GM18909 (cell line): ENCODE results near the gene WDR27.

Experiments
- ATAC-seq: cut with Tn5 transposase; IDR thresholded peaks from one replicate; pipeline ENCODE4 v1.9.1; 2021; ENCODE audit warnings: mild to moderate bottlenecking; ENCODE audit not compliant: unreplicated experiment, poor library complexity

The WDR27 gene

GRCh38 chr6:169571123-169571962, 130.5 kb downstream of the WDR27 start:
- ATAC-seq = no peak

GRCh38 chr6:169568314-169569087, 133.3 kb downstream of the WDR27 start:
- ATAC-seq = peak; percentile 58

- no peak for ATAC-seq
Observed at GRCh38 chr6:169567819-169568218, 134.0 kb downstream of the WDR27 start.

- no peak for ATAC-seq
Observed at GRCh38 chr6:169566961-169567750, 134.7 kb downstream of the WDR27 start.

- no peak for ATAC-seq
Observed at GRCh38 chr6:169566319-169566718, 135.5 kb downstream of the WDR27 start.

- no peak for ATAC-seq
Observed at GRCh38 chr6:169564453-169565240, 137.2 kb downstream of the WDR27 start.

- no peak for ATAC-seq
Observed at GRCh38 chr6:169561665-169562064, 140.2 kb downstream of the WDR27 start.

GRCh38 chr6:169559592-169559991, 142.2 kb downstream of the WDR27 start:
- no peak for ATAC-seq

- no peak for ATAC-seq
Observed at GRCh38 chr6:169558774-169559441, 142.9 kb downstream of the WDR27 start.

GRCh38 chr6:169558378-169558773, 143.5 kb downstream of the WDR27 start:
- ATAC-seq = no peak

- ATAC-seq = no peak
Observed at GRCh38 chr6:169557887-169558286, 143.9 kb downstream of the WDR27 start.

GRCh38 chr6:169556758-169557548, 144.9 kb downstream of the WDR27 start:
- peak; percentile 100 for ATAC-seq

- ATAC-seq = no peak
Observed at GRCh38 chr6:169555971-169556617, 145.7 kb downstream of the WDR27 start.

GRCh38 chr6:169545982-169546381, 155.8 kb downstream of the WDR27 start:
- no peak for ATAC-seq

GRCh38 chr6:169543704-169544103, 158.1 kb downstream of the WDR27 start:
- ATAC-seq = no peak

GRCh38 chr6:169542491-169542890, 159.3 kb downstream of the WDR27 start:
- ATAC-seq = no peak

GRCh38 chr6:169539176-169539897, 162.5 kb downstream of the WDR27 start:
- no peak for ATAC-seq
